HUES48 (cell line): ENCODE results near the gene EDARADD.
A peak's percentile ranks its signal among the peaks of the same experiment; 100 is the strongest.
"Not testable (repeated sequence)": the region's sequence is repeated elsewhere in the genome, so short reads cannot be mapped to it uniquely, and the experiment has no call there.

Experiments
- H3K27ac ChIP-seq: one replicate; pipeline ENCODE4 v1.7.0; 2013; ENCODE audit warnings: low read depth, low read length, inconsistent platforms
- H3K27me3 ChIP-seq: 2 replicates; pipeline ENCODE4 v1.6.1; 2013; ENCODE audit warnings: mild to moderate bottlenecking, low read length; ENCODE audit not compliant: control insufficient read depth, insufficient read depth
- H3K36me3 ChIP-seq: 2 replicates; pipeline ENCODE4 v1.6.1; 2013; ENCODE audit warnings: low read length; ENCODE audit not compliant: control insufficient read depth, insufficient read depth
- H3K4me1 ChIP-seq: 2 replicates; pipeline ENCODE4 v1.6.1; 2013; ENCODE audit warnings: mild to moderate bottlenecking, low read length; ENCODE audit not compliant: control insufficient read depth, insufficient read depth
- H3K4me3 ChIP-seq: 2 replicates; pipeline ENCODE4 v1.5.1; 2013; ENCODE audit warnings: mild to moderate bottlenecking, low read depth, low read length
- H3K9ac ChIP-seq: 2 replicates; pipeline ENCODE4 v1.6.1; 2013; ENCODE audit warnings: mild to moderate bottlenecking, low read depth, low read length, moderate library complexity
- H3K9me3 ChIP-seq: 2 replicates; pipeline ENCODE4 v1.6.1; 2013; ENCODE audit warnings: low read length; ENCODE audit not compliant: control insufficient read depth, insufficient read depth

EDARADD gene

GRCh38 chr1:236502972-236503639 is 109.0 kb downstream of the EDARADD start:
- Histone ChIP-seq H3K9me3 (no peaks in the 10 kb centered on the region), H3K4me1 (0 out of 2 replicates have a peak, but pooled peaks cover 4% of the 10 kb centered on the region)

GRCh38 chr1:236504338-236504737 is 110.3 kb downstream of the EDARADD start:
- H3K4me1 ChIP-seq, H3K27ac ChIP-seq, H3K27me3 ChIP-seq, H3K9me3 ChIP-seq, H3K4me3 ChIP-seq, H3K9ac ChIP-seq, H3K36me3 ChIP-seq: not testable (repeated sequence)

More at GRCh38 chr1:236502972-236503639, 109.0 kb downstream of the EDARADD start:
- peak overlapping the region; percentile 95 for H3K27ac ChIP-seq
- H3K27me3 ChIP-seq = no peaks in the 10 kb centered on the region
- no peaks in the 10 kb centered on the region for H3K36me3 ChIP-seq
- 0 out of 2 replicates have a peak overlapping the region, but pooled peaks have one; percentile 22 for H3K9ac ChIP-seq
- peak overlapping the region; percentile 37; the same call in 1 of the 2 replicates for H3K4me3 ChIP-seq

- 0 out of 2 replicates have a peak, but pooled peaks cover 4% of the 10 kb centered on the region for H3K4me1 ChIP-seq
- no peaks in the 10 kb centered on the region for H3K9me3 ChIP-seq
- H3K9ac ChIP-seq = no peak overlapping the region
- H3K27ac ChIP-seq = no peak overlapping the region
- no peaks in the 10 kb centered on the region for H3K36me3 ChIP-seq
- no peaks in the 10 kb centered on the region for H3K27me3 ChIP-seq
- no peak overlapping the region for H3K4me3 ChIP-seq
These were observed 113.1 kb downstream of the EDARADD start for GRCh38 chr1:236507022-236507700.

- Histone ChIP-seq H3K9ac (no peak overlapping the region), H3K9me3 (no peaks in the 10 kb centered on the region), H3K4me1 (no peaks in the 10 kb centered on the region), H3K27ac (no peak overlapping the region), H3K36me3 (no peaks in the 10 kb centered on the region), H3K4me3 (no peak overlapping the region), H3K27me3 (no peaks in the 10 kb centered on the region)
These were observed 114.5 kb downstream of the EDARADD start for GRCh38 chr1:236508593-236509027.

- Histone ChIP-seq H3K27me3 (no peaks in the 10 kb centered on the region), H3K9ac (no peak overlapping the region), H3K27ac (no peak overlapping the region), H3K4me1 (no peaks in the 10 kb centered on the region), H3K36me3 (no peaks in the 10 kb centered on the region), H3K4me3 (no peak overlapping the region), H3K9me3 (no peaks in the 10 kb centered on the region)
These were observed 115.1 kb downstream of the EDARADD start for GRCh38 chr1:236509203-236509602.

- Histone ChIP-seq H3K36me3 (no peaks in the 10 kb centered on the region), H3K27ac (no peak overlapping the region), H3K9ac (no peak overlapping the region), H3K9me3 (no peaks in the 10 kb centered on the region), H3K27me3 (no peaks in the 10 kb centered on the region), H3K4me3 (no peak overlapping the region), H3K4me1 (no peaks in the 10 kb centered on the region)
These were observed 115.7 kb downstream of the EDARADD start for GRCh38 chr1:236509647-236510401.

- Histone ChIP-seq H3K27ac (no peak overlapping the region), H3K27me3 (no peaks in the 10 kb centered on the region), H3K36me3 (no peaks in the 10 kb centered on the region), H3K4me1 (peaks cover 4% of the 10 kb centered on the region), H3K4me3 (no peak overlapping the region), H3K9ac (no peak overlapping the region), H3K9me3 (no peaks in the 10 kb centered on the region)
These were observed 117.8 kb downstream of the EDARADD start for GRCh38 chr1:236511735-236512418.

- Histone ChIP-seq H3K36me3 (no peaks in the 10 kb centered on the region), H3K9ac (no peak overlapping the region), H3K9me3 (no peaks in the 10 kb centered on the region), H3K4me3 (no peak overlapping the region), H3K27me3 (no peaks in the 10 kb centered on the region), H3K27ac (no peak overlapping the region), H3K4me1 (peaks cover 9% of the 10 kb centered on the region)
These were observed 120.8 kb downstream of the EDARADD start for GRCh38 chr1:236514703-236515442.

GRCh38 chr1:236515443-236515958 is 121.4 kb downstream of the EDARADD start:
- Histone ChIP-seq H3K27me3 (no peaks in the 10 kb centered on the region), H3K4me1 (peaks cover 9% of the 10 kb centered on the region), H3K4me3 (no peak overlapping the region), H3K27ac (no peak overlapping the region), H3K36me3 (no peaks in the 10 kb centered on the region), H3K9ac (no peak overlapping the region), H3K9me3 (no peaks in the 10 kb centered on the region)
